Heart right ventricle (tissue), 16 donors: ENCODE data around the gene NHSL1. TPM values are rescaled to one million over a fixed set of nuclear protein-coding genes. Genes with fewer than 3 reads are reported as not detected.

Experiments used
- ATAC-seq, 8 donors: fragments of 200-7000 bp; cut with Tn5 transposase; one replicate each; pipeline ENCODE4 v1.9.1; 2020; ENCODE audit warnings: mild to moderate bottlenecking in 8 of 8, moderate library complexity in 8 of 8, moderate number of reproducible peaks in 1 of 8
- DNase-seq, 2 donors: peaks; one replicate each; pipeline ENCODE4 v3.0.0-alpha.2; 2020
- H3K27ac ChIP-seq, 10 donors: fragments of 200-600 bp; sonication (generic) in 2 of 10; one replicate each; pipeline versions ENCODE4 v1.5.0 to v1.8.0; 2020 to 2022; ENCODE audit warnings: mild to moderate bottlenecking in 3 of 10
- H3K27me3 ChIP-seq, 7 donors: fragments of 200-600 bp; one replicate each; pipeline ENCODE4 v1.8.0; 2021 to 2022; ENCODE audit warnings: mild to moderate bottlenecking in 2 of 7
- H3K36me3 ChIP-seq, 9 donors: fragments of 200-600 bp; sonication (generic) in 1 of 9; one replicate each; pipeline versions ENCODE4 v1.5.0 to v1.8.0; 2020 to 2022; ENCODE audit warnings: mild to moderate bottlenecking in 2 of 9
- H3K4me1 ChIP-seq, 9 donors: fragments of 200-600 bp; sonication (generic) in 1 of 9; one replicate each; pipeline versions ENCODE4 v1.5.0 to v1.8.0; 2020 to 2022; ENCODE audit warnings: mild to moderate bottlenecking in 4 of 9
- H3K4me3 ChIP-seq, 10 donors: fragments of 200-600 bp; sonication (generic) in 2 of 10; one replicate each; pipeline versions ENCODE4 v1.5.0 to v1.8.0; 2020 to 2022; ENCODE audit warnings: mild to moderate bottlenecking in 7 of 10, moderate library complexity in 2 of 10
- H3K9me3 ChIP-seq, 11 donors: fragments of 200-600 bp in 10 of 11; sonication (generic) in 2 of 11; one replicate each; pipeline versions ENCODE4 v1.5.0 to v1.8.0; 2013 to 2022; ENCODE audit warnings: mild to moderate bottlenecking in 2 of 11, control low read depth in 1 of 11, moderate library complexity in 1 of 11
- CTCF ChIP-seq, 9 donors: fragments of 200-600 bp; sonication (generic) in 2 of 9; IDR thresholded peaks; one replicate each; pipeline versions ENCODE4 v1.5.0 to v1.8.0; 2021 to 2022; ENCODE audit warnings: antibody characterized with exemption in 9 of 9, mild to moderate bottlenecking in 5 of 9, moderate library complexity in 1 of 9
- WGBS, 2 donors: extraction: QIAGEN DNeasy Blood & Tissue Kit; methylation state at CpG; one replicate each; pipeline ENCODE4 v1.1.7; 2013; ENCODE audit warnings: inconsistent platforms in 1 of 2; 5-methylcytosine and 5-hydroxymethylcytosine counted together
- intact Hi-C, 10 donors: fragments of 100-400 bp; cut with DNase I; formaldehyde crosslinking; loops; one replicate each; pipeline versions ENCODE4 v1.11.1 to v1.14.2; 2022
- polyA plus RNA-seq, 2 donors: library from polyadenylated mRNA; stranded (reverse); fragments of 200-250 nt; gene quantifications; one replicate each; pipeline ENCODE4 v1.2.3, GENCODE V29; 2013
- total RNA-seq, 10 donors: library from RNA; stranded (reverse); fragmentation: NEBNext Ultra II Directional in 3 of 10; extraction: Animal tissue kit (Norgen Biotek cat#: 25700) in 3 of 10; gene quantifications; one replicate each; pipeline versions ENCODE4 v1.2.1 to v1.2.4, GENCODE V29; 2021 to 2023
- donor health status: Arrhythmogenic right ventricular cardiomyopathy.
- donor health status: ischemic (EF 13 %, LVEDD 7.1; RV severe dilation, severe dysfunction).
- donor health status: healthy with polysubstance abuse.
- donor health status: DM: no; HTN: yes; CAD: no.
- donor health status: DM: no; HTN: no; CAD: no.
- donor health status: ischemic (EF 25% LVEDD 6.9; RV normal size, moderate dysfunction).
- donor health status: ischemic (EF 25% LVEDD 5.7; RV mildly dilated, moderate dysfunction).
- donor health status: healthy.
- donor health status: DM: yes; HTN: yes; CAD: no.
- donor health status: Ischemic cardiomyopathy.
- donor health status: ischemic (EF 35%, LVEDD 5.7; RV mildly dilated, moderate dysfunction).
- donor health status: nonischemic (EF 11% LVEDD 7.7; RV severe dilation, severe dysfunction).
- donor health status: DM: yes; HTN: yes; CAD: no.
- donor health status: PGD.
- donor health status: ischemic (EF 29% LVEDD 5.4; RV normal size, mild dysfunction).
- donor health status: nonischemic (EF 23%, LVEDD 6.1; RV moderate dilation, normal function).

Gene NHSL1
- total and polyA plus RNA-seq, 12 donors, result 5.0 to 97.4 (median 74.7) TPM

DNA sequence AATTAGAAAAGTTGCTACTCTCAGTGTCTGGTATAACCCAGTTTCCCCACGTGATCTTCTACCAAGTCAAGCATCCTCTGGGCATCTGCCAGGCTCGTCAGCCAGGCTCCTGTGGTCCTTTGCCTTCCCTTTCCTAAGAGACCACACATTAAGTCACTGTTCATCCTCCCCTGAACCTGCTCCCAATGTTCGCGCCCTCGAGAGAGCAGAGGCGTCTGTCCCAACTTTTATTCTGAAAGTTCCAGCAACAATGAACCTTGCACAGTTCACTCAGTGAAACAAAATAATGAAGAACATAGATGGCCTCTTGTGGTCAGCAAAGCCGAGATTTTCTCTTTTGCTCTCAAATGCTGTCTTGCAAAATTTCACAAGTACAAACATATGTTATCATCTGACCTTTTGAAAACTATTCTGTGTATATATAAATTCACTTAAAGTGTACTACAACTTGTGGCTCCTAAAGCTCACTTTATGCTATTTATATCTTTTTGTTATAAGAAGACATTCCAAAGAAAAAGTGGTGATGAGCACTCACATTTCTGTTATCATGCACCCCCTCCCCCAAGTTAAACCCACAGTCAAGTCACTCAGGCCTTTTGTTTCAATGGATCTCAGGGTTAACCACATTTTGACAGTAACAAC is 39.2 kb upstream of the NHSL1 start:
- peak overlapping the region in 1 of 10 donors; percentile 2 for H3K4me3 ChIP-seq
- TF ChIP-seq CTCF (IDR thresholded peaks at IDR 0.05), result no peak
- H3K4me1 ChIP-seq, result peaks cover 5 to 94% (median 71%) of the 10 kb centered on the region in 9 donors
- H3K36me3 ChIP-seq, result no peaks in the 10 kb centered on the region
- H3K9me3 ChIP-seq, result no peaks in the 10 kb centered on the region
- no peaks in the 10 kb centered on the region for H3K27me3 ChIP-seq
- intact Hi-C loops, result no loop called here
- DNase-seq (peak; percentile 44 to 52), ATAC-seq (peak in 7 of 8 donors; percentile 14 to 46 (median 28))
- 35 to 46% methylated on average over 7 of the region's 7 CpGs for WGBS, 2 donors
- H3K27ac ChIP-seq, result peak overlapping the region; percentile 27 to 88 (median 86)

DNA sequence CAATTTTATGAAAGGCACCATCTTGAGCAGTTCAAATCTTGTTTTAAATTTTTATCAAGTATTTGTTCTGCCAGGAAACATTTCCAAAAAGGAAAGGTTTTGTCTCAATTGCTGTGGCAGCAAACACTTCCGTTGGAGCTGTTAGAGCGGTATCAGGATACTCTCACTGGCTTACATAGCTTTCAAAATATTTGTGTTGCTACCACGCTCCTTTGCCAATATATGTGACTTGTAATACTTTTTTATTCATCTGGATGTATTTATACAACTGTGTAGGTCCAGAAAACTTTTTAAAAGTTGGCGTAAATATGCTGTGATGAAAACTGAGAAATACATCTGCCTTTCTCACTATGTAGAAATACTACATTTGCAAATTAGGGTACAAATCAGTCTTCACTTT is 37.8 kb upstream of the NHSL1 start:
- intact Hi-C loops, result no loop called here
- Histone ChIP-seq H3K9me3 (no peaks in the 10 kb centered on the region), H3K27me3 (no peaks in the 10 kb centered on the region), H3K4me3 (no peak overlapping the region), H3K27ac (peak overlapping the region in 7 of 10 donors; percentile 81 to 88 (median 86)), H3K36me3 (no peaks in the 10 kb centered on the region), H3K4me1 (peaks cover 5 to 80% (median 63%) of the 10 kb centered on the region in 9 donors)
- no peak for TF ChIP-seq CTCF (IDR thresholded peaks at IDR 0.05)
- ATAC-seq (peak in 7 of 8 donors; percentile 32 to 69 (median 59)), DNase-seq (no peak)
- 22 to 28% methylated on average over 4 of the region's 4 CpGs for WGBS, 2 donors

- peak overlapping the region in 8 of 10 donors; percentile 45 to 88 (median 75) for H3K27ac ChIP-seq
- peak in 7 of 8 donors; percentile 50 to 83 (median 67) for ATAC-seq
- peaks cover 5 to 68% (median 58%) of the 10 kb centered on the region in 9 donors for H3K4me1 ChIP-seq
- no peaks in the 10 kb centered on the region for H3K36me3 ChIP-seq
- H3K9me3 ChIP-seq, result no peaks in the 10 kb centered on the region
- WGBS, 2 donors, result 56 to 69% methylated on average over 6 of the region's 6 CpGs
- DNase-seq, result peak in 1 of 2 donors; percentile 15
- no peak overlapping the region for H3K4me3 ChIP-seq
- intact Hi-C loops, result no loop called here
- no peak for TF ChIP-seq CTCF (IDR thresholded peaks at IDR 0.05)
- no peaks in the 10 kb centered on the region for H3K27me3 ChIP-seq
Measured at GRCh38 chr6:138535728-138536455, 36.6 kb upstream of the NHSL1 start.

DNA sequence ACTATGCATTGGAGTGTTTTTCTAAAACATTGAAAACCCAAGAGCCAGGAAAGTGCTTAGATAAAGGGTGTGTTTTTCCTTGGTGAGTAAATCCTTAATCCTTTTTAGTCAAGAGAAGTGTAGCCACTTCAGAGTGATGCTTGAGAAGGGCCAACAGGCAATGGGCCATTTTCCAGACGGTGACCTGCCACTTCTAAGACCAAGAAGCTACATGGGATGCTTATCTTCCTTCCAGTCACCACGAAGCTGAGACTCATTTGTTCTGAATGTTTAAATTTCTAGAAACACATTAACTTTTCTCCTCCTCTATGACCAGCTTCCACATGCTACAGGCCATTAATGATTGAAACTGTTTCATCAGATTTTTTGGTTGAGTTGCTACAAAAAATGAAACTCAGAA is 34.4 kb upstream of the NHSL1 start:
- no peaks in the 10 kb centered on the region for H3K36me3 ChIP-seq
- ATAC-seq (no peak), DNase-seq (no peak)
- no peak for TF ChIP-seq CTCF (IDR thresholded peaks at IDR 0.05)
- H3K27ac ChIP-seq, result no peak overlapping the region
- H3K4me1 ChIP-seq, result peaks cover 3 to 54% (median 45%) of the 10 kb centered on the region in 9 donors
- no peaks in the 10 kb centered on the region for H3K9me3 ChIP-seq
- no peaks in the 10 kb centered on the region for H3K27me3 ChIP-seq
- WGBS, 2 donors, result 50 to 61% methylated on average over 2 of the region's 2 CpGs
- intact Hi-C loops, result no loop called here
- no peak overlapping the region for H3K4me3 ChIP-seq
